ENCODE measurements around the gene GALNTL6. TPM values are rescaled to one million over a fixed set of nuclear protein-coding genes. Genes with fewer than 3 reads are reported as not detected.

Gene GALNTL6
- total and polyA plus RNA-seq, 7 donors = 0.14 to 2.5 (median 0.42) TPM; not detected in 1

DNA sequence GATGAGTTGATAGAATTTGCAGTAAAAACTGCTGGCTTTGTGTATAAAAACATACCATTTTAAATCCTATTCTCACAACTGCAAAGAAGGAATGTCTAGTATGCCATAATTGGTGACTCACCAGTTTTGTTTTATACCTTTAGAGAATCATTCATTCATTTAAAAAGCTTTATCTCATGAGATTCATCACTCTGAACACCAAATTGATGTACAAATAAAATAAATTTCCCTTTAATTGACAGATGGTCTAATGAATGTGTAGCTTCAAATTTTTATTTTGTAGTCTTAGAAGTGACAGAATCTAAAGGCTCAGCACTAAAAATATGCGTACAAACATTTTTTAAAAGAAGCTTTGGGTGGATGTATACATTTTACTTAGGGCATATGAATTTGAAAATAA lies 492.5 kb downstream of the GALNTL6 start:
- H3K9me3 ChIP-seq = no peaks in the 10 kb centered on the region
- no peaks in the 10 kb centered on the region for H3K36me3 ChIP-seq
- TF ChIP-seq EP300 (IDR thresholded peaks at IDR 0.05) (no peak), POLR2AphosphoS5 (IDR thresholded peaks at IDR 0.05) (no peak), POLR2A (IDR thresholded peaks at IDR 0.05) (no peak)
- TF ChIP-seq, protein P1, sequence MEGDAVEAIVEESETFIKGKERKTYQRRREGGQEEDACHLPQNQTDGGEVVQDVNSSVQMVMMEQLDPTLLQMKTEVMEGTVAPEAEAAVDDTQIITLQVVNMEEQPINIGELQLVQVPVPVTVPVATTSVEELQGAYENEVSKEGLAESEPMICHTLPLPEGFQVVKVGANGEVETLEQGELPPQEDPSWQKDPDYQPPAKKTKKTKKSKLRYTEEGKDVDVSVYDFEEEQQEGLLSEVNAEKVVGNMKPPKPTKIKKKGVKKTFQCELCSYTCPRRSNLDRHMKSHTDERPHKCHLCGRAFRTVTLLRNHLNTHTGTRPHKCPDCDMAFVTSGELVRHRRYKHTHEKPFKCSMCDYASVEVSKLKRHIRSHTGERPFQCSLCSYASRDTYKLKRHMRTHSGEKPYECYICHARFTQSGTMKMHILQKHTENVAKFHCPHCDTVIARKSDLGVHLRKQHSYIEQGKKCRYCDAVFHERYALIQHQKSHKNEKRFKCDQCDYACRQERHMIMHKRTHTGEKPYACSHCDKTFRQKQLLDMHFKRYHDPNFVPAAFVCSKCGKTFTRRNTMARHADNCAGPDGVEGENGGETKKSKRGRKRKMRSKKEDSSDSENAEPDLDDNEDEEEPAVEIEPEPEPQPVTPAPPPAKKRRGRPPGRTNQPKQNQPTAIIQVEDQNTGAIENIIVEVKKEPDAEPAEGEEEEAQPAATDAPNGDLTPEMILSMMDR (IDR thresholded peaks at IDR 0.05) = no peak
- WGBS, 2 donors = 92% methylated on average over 1 of the region's 1 CpG
- intact Hi-C loops (cut with DNase I) = no loop called here
- no peak overlapping the region for H3K4me3 ChIP-seq
- H3K27ac ChIP-seq = no peak overlapping the region
- no peaks in the 10 kb centered on the region for H3K27me3 ChIP-seq
- H3K4me1 ChIP-seq = no peaks in the 10 kb centered on the region
- DNase-seq = no peak

DNA sequence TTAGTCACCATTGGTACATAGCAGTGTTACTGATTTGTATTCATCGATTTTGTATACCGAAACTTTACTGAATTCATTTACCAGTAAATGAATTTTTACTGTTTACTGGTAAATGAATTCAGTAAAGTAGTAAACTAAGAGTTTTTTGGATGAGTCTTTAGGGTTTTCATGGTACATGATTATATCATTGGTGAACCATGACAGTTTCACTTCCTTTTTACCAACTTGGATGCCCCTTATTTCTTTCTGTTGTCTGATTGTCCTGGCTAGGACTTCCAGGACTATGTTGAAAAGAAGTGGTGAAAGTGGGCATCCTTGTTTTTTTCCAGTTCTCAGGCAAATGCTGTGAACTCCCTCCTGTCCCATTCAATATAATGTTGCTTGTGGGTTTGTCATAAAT lies 494.9 kb downstream of the GALNTL6 start:
- H3K4me1 ChIP-seq = no peaks in the 10 kb centered on the region
- DNase-seq = no peak
- no peaks in the 10 kb centered on the region for H3K36me3 ChIP-seq
- intact Hi-C loops (cut with DNase I) = no loop called here
- TF ChIP-seq, protein P1 (IDR thresholded peaks at IDR 0.05) = no peak
- TF ChIP-seq EP300 (IDR thresholded peaks at IDR 0.05) (no peak), POLR2AphosphoS5 (IDR thresholded peaks at IDR 0.05) (no peak), POLR2A (IDR thresholded peaks at IDR 0.05) (no peak)
- no peak overlapping the region for H3K4me3 ChIP-seq
- 96 to 97% methylated on average over 2 of the region's 2 CpGs for WGBS, 2 donors
- H3K27ac ChIP-seq = no peak overlapping the region
- H3K27me3 ChIP-seq = no peaks in the 10 kb centered on the region
- no peaks in the 10 kb centered on the region for H3K9me3 ChIP-seq

DNA sequence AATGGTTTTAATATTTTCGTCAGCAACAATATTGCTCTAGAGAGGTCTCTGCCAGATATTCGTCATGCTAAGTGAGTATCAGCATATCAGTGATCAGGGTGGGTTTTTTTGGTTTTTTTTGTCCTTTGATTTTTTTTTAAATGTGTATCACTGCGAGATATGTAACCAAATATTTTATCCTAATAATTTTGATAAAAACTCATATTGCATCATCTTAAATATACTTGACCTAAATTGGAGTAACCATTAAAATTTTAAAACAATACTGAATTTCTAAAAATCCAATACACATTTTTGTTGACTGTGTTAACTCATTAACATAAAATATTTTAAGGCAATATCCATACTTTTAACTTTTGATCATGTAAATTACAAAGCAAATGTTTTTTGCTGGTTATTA lies 498.5 kb downstream of the GALNTL6 start:
- Histone ChIP-seq H3K27me3 (no peaks in the 10 kb centered on the region), H3K36me3 (no peaks in the 10 kb centered on the region), H3K27ac (no peak overlapping the region), H3K4me3 (no peak overlapping the region), H3K4me1 (no peaks in the 10 kb centered on the region), H3K9me3 (no peaks in the 10 kb centered on the region)
- 83 to 85% methylated on average over 3 of the region's 3 CpGs for WGBS, 2 donors
- intact Hi-C loops (cut with DNase I) = no loop called here
- DNase-seq = no peak
- TF ChIP-seq POLR2AphosphoS5 (IDR thresholded peaks at IDR 0.05) (no peak), EP300 (IDR thresholded peaks at IDR 0.05) (no peak), POLR2A (IDR thresholded peaks at IDR 0.05) (no peak)
- TF ChIP-seq, protein P1 (IDR thresholded peaks at IDR 0.05) = no peak

DNA sequence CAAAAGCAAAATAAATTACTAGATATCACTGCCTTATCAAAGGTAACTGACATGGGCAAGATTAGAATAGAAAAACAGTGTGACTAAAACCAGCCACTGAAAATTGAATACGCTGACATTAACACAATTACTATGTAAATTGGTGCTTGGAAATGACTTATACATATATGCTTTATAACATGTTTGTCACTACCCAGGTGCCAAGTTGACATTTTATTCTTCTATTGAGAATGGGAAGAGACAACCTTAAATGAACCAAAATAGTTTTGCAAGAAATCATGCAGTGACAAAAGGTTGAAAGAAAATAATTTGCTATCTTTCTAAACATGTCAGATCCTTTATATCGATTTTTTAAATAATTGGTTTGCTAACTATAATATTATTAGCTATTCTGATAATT lies 510.1 kb downstream of the GALNTL6 start:
- no peaks in the 10 kb centered on the region for H3K27me3 ChIP-seq
- no peak overlapping the region for H3K27ac ChIP-seq
- intact Hi-C loops (cut with DNase I) = no loop called here
- 81 to 87% methylated on average over 2 of the region's 2 CpGs for WGBS, 2 donors
- DNase-seq = no peak
- H3K9me3 ChIP-seq = no peaks in the 10 kb centered on the region
- no peak for TF ChIP-seq POLR2A (IDR thresholded peaks at IDR 0.05)
- TF ChIP-seq, protein P1 (IDR thresholded peaks at IDR 0.05) = no peak
- TF ChIP-seq EP300 (IDR thresholded peaks at IDR 0.05) = no peak
- no peak for TF ChIP-seq POLR2AphosphoS5 (IDR thresholded peaks at IDR 0.05)
- no peaks in the 10 kb centered on the region for H3K36me3 ChIP-seq
- no peak overlapping the region for H3K4me3 ChIP-seq
- H3K4me1 ChIP-seq = no peaks in the 10 kb centered on the region

DNA sequence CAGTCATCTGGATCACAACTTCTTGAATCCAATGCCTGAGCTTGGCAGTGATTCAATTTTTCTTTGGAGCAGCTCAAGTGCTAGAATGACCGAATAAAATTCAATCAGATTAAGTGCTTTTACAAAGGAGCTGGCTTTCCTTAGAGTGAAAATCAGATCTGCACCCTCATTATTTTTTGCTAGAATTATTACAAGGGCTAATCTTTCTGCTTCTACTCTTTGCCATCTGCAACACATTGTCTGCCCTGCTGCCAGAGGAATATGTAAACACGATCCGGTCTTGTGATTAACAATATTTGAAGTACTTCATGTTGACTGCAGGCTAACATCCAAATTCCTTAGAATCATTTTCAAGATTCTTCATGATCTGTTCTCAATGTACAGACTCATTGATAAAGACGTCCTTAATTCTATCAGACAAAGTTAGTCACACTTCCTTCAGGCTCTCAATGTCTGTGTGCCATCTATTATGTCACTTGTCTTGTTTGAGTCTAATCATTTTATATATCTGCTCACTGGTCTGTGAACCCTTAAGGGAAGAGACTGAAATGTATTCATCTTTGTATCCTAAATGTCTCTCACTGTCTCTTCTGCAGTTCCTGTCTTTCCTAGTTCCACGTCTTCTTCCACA lies 531.2 kb downstream of the GALNTL6 start:
- Histone ChIP-seq H3K27ac (no peak overlapping the region), H3K4me1 (peaks cover 0 to 12% (median 3%) of the 10 kb centered on the region in 4 donors), H3K9me3 (no peaks in the 10 kb centered on the region), H3K36me3 (no peaks in the 10 kb centered on the region), H3K4me3 (no peak overlapping the region), H3K27me3 (no peaks in the 10 kb centered on the region)
- DNase-seq = no peak
- WGBS, 2 donors = 64 to 70% methylated on average over 5 of the region's 5 CpGs
- TF ChIP-seq POLR2A (IDR thresholded peaks at IDR 0.05) (no peak), EP300 (IDR thresholded peaks at IDR 0.05) (no peak), POLR2AphosphoS5 (IDR thresholded peaks at IDR 0.05) (no peak)
- TF ChIP-seq, protein P1 (IDR thresholded peaks at IDR 0.05) = no peak
- intact Hi-C loops (cut with DNase I) = no loop called here
